ENCODE measurements around the gene MAB21L3.

Gene MAB21L3

DNA sequence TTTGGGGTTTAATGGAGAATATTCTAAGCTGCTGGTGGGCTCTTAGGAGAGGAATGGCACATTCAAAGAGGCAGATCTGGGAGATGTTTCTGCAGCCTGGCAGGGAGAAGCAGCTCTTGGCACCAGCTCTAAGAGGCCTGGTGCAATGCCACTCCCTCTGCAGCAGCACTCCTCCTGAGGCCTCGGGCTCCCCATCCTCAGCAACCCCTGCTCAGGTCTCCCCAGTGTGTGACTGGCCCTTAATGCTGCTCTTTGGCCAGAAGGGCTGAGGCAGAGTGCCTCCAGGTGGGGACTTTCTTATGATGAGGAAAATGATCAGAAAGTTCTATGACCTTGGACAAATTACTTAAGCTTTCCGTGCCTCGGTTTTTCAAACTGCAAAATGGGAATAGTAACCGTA is 55.5 kb downstream of the MAB21L3 start:
- DNase-seq, result no peak

DNA sequence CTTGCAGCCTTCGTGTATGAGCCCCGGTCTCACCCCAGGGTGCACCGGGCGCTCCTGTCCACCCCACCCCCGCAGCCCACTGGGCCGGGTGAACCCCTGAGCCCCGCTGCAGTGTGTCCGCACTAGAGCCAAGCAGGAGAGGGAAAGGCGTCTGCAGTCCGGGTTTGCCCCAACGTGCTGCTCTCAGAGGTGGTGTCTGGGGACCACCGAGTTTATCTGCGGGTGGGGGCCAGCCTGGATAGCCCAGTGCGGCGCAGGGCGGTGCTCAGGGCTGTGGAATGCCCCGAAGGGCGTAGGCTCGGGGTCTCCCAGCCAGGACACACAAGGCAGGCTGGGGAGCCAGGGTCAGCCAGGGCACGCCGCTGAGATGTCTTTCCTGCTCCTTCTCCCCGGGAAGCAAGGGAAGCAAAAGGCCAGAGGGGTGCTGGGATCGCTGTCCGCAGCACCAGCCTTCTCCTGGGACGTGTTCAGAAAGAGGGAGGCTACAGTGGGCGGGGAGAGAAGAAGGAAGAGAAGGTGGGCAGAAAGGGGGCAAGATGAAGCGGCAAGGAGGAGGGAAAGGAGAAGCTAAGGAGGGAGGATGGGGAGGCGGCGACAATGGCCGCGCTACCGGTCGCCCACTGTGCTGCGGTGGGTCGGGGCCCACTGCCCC is 56.6 kb downstream of the MAB21L3 start:
- no peak for DNase-seq

DNA sequence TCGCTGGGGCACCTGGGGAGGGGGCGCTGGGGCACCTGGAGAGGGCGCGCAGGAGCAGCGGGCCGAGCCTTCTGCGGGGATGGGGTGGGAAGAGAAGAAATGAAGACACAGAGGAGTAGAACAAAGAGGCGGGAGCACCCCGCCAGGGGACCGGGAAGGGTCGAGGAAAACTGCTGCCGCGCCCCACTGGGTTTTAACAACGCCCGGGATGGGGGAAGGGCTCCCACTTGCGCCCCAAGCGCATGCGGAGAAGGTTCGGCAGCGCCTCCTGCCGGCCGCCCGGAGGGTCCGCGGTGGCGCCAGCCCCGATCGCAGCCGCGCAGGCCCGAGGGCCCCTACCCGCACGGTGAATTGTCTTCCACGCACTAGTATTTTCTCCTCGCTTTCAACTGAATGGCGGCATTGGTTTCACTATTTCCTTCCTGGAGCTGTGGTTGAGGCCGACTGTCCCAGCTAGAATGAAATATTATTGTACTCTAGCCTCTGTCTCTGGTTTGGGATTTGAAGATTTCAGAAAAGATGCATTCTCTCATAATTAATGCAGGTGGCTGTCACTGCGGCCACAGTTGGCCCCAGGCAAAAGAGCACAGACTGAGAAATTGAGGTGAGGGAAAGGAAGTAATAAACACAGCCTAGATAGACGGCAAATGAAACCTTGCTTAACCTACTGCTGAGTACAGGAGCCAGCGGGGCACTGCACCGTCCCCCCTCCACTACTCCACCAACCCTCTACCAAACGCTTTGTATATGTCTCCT is 57.3 kb downstream of the MAB21L3 start:
- peak; percentile 69 for DNase-seq

DNA sequence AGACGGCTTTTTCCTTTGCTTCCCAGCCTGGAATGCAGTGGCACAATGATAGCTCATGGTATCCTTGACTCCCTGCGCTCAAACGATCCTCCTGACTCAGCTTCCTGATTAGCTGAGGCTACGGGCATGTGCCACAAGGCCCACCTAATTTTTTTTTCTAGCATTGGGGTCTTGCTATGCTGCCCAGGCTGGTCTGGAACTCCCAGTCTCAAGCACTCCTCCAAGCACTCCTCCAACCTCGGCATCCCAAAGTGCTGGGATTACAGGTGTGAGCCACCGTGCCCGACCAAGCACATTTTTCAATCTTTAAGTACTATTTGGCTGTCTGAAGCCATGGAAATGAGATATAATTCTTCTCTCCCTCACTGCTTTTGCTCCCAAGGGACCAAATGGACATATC is 58.7 kb downstream of the MAB21L3 start:
- no peak for DNase-seq

DNA sequence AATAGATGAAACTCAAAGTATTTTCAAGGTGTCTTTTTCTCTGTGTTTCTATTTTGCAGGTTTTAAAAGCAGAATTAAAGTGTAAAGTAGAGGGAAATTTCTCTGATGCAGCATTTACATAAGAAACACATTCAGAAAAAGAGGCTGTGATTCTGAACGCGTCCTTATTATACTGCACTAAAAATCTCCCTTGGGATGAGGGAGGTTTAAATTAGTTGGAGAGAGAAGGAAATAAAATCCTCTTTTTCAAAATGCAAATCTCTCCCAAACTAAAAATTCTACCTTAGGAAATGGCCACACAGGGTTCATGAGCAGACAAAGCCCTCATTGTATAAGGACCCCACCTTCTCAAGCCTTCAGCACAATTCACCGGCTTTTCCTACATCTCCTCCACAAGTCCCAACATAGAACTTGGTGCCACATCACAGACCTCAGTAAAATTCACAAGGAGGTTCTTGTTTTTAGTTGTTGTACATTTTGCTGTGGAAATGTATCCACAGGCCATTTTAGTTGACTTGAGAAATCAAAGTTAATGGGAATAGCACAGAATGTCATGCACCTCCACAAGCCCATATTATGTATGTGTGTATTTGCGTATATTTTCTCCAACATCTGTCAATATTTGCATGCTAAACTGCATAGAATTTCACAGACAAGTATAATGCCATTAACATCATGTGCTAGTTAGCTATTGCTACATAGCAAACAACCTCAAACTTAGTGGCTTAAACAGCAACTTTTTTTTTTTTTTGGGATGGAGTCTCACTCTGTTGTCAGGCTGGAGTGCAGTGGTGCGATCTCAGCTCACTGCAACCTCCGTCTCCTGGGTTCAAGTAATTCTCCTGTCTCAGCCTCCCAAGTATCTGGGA is 59.8 kb downstream of the MAB21L3 start:
- DNase-seq, result no peak

DNA sequence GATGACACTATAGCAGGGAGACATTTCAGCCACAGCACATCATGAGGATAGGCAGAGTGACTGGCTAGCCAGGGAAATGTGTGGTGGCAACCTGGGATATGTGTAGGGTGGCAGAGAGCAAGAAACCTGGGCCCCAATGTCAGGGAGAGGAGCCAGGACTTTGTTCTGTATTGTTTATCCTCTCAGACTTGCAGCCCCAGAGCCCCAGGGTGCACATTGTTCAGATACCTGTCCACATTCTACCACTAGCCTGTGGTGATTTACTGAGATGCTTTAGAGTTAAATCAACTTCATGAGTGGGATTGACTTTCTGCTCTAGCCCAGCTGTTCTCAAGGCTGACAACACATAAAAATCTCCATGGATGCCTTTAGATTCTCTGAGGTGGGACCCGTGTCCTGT is 61.5 kb downstream of the MAB21L3 start:
- DNase-seq, result no peak

DNA sequence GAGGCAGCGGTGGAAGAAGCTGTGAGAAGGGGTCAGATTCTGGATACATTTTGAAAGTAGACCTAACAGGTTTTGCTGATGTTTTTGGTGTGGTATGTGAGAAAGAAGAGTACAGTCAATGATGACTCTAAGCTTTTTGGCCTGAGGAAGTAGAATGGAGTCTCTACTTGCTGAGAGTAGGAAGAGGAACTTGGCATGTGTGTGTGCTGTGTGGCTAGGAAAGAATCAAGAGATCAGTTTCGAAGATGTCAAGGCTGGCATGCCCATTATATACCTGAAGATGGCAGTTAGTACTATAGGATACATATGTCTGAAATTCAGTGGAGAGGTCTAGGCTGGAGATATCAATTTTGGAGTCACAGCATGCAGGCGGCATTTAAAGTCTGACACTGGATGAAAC is 64.4 kb downstream of the MAB21L3 start:
- no peak for DNase-seq

DNA sequence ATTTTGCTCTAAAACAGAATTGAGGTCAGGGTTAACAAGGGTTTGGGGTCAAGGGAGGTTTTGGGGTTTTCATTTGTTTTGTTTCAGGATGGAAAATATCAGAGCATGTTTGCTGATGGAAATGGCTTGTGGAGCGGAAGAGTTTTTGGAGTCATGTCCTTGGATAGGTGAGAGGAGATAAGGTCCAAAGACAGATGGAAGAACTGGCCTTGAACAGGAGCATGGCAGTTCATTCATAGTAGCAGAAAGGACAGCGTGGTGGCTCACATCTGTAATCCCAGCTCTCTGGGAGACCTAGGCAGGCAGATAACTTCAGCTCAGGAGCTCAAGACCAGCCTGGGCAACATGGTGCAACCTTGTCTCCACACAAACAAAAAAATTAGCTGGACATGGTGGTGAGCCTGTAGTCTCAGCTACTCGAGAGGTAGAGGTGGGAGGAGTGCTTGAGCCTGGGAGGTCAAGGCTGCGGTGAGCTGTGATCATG is 65.1 kb downstream of the MAB21L3 start:
- DNase-seq, result no peak

DNA sequence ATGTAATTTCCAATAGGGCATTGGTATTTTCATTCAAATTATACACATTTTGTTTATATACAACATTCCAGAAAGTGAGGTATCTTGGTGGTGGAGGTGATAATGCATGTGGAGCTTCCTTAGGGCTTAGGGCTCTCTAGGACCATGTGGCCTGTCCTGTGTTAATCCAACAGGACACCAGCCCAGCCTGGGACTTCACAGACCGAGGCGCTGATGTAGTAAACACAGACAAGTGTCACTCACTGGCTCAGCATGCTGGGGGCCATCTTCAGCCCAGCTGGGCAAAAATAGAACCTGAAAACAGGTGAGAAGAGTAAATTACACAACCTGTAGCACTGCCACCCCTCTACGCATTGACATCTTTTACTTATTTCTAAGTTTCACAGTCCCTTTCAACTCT is 66.7 kb downstream of the MAB21L3 start:
- no peak for DNase-seq

DNA sequence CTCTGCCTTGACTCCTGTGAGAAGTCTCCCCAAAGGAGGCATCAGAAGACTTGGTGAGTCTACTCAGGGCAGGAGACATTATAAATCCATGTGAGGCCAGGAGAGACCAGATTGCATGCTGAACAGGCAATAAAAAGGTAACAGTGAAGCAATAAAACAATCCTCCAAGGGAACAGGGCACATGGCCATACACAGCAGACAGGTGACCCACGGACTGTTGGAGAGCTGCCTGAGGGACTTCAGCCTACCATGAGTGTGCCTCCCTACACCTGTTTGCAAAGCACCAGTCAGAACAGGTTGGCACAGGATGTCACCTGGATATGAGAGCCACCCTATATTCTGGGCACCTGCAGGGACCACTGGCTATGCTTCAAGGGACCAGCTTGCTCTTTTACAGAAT is 67.6 kb downstream of the MAB21L3 start:
- no peak for DNase-seq

DNA sequence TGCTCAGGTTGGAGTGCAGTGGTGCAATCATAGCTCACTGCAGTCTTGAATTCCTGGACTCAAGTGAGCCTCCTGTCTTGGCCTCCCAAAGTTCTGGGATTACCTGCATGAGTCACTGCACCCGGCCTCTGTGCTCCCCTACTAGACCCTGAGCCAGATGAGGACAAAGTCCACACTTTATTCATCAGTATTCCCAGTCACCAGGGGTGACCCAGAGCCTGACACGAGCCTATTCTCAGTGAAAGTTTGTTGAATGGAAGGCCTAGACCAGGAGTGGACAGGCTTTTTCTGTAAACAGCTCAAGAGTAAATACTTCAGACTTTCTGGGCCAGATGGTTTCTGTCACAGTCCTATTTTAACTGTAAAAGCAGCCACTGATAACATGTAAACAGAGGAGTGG is 68.2 kb downstream of the MAB21L3 start:
- DNase-seq, result no peak

DNA sequence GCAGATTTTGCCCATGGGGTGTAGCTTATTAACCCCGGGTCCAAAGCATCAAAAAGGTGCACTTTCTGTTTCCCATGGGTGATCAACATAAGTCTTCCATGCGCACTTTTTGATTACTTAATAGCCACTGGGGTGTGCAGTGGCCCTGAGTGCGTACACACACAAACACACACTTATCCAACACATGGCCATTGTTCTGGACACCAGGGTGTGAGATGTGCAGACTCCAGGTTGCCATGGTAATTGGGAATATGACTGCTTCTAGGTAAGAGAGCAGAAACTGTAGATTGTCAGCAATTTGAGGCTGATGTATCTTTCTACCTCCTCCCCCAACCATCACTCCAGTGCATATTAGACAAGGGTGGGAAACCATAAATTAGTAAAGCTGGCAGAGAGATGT is 68.8 kb downstream of the MAB21L3 start:
- peak; percentile 88 for DNase-seq

DNA sequence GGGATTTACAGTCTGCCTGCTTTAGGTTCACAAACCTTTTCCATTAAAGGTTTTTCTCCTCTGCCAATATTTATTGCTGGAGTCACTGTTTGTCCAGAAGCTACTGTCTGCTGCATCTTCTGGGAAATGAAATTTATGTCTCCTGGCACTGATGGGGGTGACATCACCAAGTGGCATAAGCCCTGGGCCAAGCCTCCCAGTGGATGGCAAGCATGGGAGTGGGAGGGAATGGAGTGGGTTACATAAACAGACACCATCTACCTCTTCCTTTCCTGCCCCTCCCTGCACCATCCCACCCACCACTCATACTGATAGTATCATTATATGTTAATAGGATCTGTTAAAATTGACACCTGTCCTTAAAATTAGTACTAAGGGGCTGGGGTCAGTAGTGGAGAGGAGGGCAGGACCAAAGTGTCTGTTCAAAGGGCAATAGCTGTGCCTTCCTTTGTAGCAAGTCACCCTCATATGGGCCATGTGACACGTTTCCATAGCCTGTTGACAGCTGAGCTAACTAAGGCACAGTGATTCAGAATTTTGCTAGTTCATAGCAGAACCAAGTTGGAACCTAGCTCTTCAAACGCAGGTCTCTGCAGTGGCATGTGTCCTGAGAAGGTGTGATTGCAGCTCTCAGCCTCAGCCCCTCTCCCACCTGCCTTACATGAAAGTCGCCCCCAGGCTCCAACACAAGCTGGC is 71.0 kb downstream of the MAB21L3 start:
- no peak for DNase-seq
